Measurements from ENCODE around the gene MGAT4A. TPM values are rescaled to one million over a fixed set of nuclear protein-coding genes. Genes with fewer than 3 reads are reported as not detected.

The MGAT4A gene
- 10 to 100 TPM; 16.0 to 42.6 (median 29.3) TPM for polyA plus RNA-seq (ENCODE audit: insufficient read length in 4 of 4)

DNA sequence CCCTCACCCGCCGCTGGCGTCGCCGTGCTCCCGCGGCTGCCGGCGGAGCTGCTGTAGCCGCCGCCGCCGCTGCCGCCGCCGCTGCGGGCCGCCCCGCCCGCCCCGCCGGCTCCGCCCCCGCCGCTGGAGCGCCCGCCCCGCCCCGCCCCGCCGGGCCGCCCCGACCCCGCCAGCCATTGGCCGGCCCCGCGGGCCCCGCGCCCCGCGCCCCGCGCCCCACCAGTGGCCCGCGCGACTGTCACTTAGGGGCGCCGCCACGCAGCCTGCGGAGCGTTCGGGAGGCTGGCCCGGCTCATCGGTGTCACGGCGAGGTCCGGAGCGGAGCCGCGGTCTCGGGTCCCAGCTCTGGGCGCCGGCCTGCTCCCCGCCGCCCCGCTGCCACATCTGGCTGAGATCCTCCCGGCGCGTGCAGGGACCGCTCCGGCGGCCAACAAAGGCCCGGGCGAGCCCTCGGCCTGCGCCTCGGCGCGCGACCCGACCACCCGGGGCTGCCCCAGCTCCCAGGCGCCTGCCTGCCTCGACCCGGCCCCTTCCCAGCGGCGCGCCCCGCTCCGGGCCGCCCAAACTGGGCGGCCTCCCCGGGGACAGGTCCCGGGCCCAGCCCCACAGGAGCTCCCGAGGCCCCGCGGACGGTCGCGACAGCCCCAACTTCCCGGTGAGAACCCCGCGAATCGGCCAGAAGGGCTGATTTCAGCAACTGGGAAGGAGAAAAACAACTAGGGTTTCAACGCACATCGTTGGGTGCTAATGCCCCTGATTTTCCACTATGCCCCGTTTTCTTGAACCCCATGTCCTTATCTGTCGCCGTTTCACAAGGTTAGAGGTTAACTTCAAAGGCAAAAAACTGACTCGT is at the start of gene MGAT4A:
Gene MGAT4A, minus strand, starts transcription at position 92 of the 853 bp plus-strand sequence. CDS start 4,800 bp downstream, outside the sequence.
- DNase-seq (ENCODE audit: low read depth in 4 of 4, low spot score in 3 of 4): peak in 1 of 4 donors; percentile 27

DNA sequence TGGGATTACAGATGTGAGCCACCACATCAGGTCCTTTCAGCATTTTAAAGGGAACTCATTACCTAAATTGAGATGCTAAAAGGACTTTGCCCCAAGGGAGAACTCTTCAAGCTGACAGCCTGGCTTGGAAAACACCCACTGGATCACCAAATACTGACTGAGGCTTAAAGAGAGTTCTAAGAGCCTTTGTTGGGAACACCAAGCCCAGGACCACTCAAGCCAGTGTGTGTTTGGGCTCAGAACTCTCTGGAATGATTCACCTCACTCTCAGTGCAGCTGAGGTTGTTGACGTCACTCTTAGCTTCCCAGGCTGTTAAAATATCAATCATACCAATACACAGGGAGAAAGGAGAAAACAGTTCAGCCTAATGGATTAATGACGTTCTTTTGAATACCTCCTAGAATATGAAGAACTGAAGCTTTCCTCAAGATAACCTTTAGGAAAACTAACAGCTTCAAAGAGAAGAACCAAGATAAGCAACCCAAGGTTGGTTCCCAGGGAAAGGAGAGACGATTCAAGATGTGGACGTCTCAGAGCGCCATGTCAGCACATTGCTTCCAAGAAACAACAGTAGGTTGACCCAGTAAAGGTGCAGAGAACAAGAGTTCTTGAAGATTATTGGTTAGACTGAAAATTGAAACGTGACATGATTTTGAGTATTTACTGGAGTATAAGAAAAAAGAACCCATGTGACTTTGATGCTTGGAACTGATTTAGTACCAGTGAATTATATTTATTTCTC is 48.0 kb upstream of the MGAT4A start:
- DNase-seq (ENCODE audit: low read depth in 4 of 4, low spot score in 3 of 4): no peak

DNA sequence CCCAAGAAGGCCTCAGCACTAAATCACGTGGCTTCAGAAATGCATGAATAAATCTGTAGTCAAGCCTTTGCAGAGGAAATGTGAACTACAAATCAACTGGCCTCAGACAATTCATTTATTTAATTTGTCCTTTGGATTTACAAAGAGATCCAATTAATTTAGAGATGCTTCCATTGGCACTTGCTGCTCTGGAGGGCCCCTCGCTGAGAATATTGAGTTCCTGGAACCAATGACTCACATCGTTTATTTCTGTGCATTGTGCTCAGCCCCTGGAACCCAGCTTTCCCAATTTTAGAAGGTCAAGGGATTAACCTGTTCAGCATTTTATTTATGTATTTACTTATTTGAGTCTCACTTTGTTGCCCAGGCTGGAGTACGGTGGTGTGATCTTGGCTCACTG is 47.2 kb upstream of the MGAT4A start:
- DNase-seq (ENCODE audit: low read depth in 4 of 4, low spot score in 3 of 4): no peak

DNA sequence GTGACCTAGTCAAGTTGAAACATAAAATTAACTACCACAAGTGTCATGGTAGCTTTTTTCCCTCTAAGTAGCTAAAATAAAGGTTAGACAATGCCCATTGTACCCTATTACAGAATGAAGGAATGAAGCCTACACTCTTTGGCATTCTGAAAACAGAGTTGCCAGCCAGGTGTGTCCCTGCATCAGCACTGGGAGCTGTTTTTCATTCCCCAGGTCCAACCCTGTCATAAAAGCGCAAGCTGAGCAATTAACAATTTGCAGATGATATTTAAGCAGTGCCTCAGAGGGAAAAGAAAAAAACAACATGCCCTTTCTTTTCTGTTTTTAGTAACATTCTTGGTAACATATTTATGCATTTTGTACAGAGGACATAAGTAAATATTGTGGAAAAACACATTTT is 46.8 kb upstream of the MGAT4A start:
- no peak for DNase-seq (ENCODE audit: low read depth in 4 of 4, low spot score in 3 of 4)

DNA sequence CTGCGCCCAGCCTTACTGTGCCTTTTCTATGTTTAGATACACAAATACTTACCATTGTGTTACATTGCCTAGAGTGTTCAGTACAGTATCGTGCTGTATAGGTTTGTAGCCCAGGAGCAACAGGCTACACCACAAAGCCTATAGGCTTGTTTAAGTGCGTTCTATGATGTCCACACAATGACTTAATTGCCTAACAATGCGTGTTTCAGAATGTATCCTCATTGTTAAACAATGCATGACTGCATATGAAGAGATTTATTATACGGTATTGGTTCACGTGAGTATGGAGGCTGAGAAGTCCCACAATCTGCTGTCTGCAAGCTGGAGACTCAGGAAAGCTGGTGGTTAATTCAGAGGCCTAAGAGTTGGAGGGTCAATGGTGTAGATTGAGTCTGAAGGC is 46.1 kb upstream of the MGAT4A start:
- no peak for DNase-seq (ENCODE audit: low read depth in 4 of 4, low spot score in 3 of 4)

DNA sequence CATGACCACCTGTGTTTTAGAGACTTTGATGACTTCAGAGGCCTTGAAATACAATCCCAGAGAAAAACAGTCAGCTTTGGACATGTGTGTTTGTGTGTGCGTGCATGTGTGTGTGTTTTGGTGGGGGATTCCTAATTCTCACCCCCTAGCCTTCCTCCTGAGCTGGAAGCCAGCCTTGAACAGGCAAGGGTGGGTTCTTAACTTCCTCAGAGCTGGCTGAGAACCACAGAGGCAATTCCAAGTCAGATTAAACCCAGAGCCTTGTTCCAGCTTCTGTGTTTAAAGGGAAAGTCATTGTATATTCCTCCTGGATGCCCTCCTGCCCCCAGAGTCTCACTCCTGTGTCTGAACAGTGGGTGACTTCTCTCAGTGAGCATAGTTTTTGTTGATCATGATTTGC is 45.2 kb upstream of the MGAT4A start:
- DNase-seq (ENCODE audit: low read depth in 4 of 4, low spot score in 3 of 4): no peak

DNA sequence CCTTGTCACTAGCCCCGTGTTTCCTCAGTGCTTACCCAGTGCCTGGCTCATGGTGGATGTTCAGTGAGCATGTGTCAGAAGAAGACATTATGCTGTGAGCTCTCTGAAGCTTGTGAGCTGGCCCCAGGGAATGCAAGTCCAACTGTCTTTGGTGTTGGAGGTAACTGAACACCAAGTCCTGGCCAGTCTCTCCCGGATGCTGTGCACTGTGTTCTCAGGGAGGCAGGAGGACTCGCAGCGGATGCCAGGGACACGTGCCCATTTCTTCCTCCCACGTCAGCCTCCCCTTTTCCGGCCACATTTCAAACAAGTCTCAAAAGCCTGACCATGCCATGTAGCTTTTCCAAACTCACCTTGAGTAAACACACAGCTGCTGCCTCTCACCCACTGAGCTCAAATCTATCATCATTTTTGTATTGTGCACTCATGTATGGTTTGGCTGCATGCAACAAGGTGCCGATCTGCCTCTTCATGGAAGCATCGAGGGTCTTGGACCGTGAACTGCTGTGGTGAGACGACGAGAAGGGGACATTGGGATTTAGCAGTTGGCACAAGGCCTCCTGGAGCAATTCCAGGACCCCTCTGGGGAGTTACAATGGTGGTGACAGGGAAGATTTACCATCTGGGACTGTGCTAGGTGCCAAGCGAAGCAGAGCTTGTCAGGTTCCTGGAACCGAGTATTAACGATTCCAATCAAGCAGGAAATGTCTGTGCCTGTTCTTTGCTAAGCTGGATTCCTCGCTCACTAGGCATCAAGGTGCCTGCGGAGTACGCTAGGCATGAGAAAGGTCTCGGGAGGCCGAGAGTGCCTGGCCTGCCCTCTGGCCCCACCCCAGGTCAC is 44.4 kb upstream of the MGAT4A start:
- no peak for DNase-seq (ENCODE audit: low read depth in 4 of 4, low spot score in 3 of 4)

DNA sequence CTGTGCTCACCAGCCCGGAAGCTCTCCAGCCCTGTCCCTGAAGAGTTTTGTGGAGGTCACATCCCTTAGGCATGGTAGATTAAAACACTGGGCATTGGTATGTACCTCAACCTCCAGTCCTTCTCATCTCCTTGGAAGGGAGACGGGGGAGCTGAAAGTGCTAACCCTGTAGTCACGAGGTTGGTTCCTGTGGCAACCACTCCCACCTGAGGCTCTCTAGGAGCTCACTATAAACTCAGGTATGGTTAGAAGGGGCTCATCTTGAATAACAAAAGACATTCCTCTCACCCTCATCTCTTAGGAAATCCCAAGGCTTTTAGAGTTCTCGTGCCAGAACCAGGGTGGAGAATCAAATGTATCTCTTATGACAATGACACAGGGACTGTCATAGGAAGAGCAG is 43.0 kb upstream of the MGAT4A start:
- DNase-seq (ENCODE audit: low read depth in 4 of 4, low spot score in 3 of 4): no peak

DNA sequence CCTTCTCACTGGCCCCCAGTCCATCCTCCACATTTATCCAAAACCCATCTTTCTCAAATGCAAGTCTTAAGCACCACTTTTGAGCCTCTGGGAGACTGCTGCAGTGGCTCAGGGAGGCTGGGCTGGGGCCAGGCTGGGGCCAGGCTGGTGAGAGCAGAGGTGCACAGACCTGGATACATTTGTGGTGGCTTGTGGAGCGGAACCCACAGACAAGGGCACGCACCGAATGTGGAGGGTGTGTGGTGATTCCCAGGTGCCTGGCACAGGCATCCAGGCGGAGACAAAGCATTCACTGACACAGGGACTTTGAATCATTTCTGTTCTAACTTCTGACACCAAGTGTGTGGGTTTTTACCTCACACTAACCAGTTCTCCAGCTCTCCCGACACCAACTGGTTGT is 42.2 kb upstream of the MGAT4A start:
- DNase-seq (ENCODE audit: low read depth in 4 of 4, low spot score in 3 of 4): no peak

DNA sequence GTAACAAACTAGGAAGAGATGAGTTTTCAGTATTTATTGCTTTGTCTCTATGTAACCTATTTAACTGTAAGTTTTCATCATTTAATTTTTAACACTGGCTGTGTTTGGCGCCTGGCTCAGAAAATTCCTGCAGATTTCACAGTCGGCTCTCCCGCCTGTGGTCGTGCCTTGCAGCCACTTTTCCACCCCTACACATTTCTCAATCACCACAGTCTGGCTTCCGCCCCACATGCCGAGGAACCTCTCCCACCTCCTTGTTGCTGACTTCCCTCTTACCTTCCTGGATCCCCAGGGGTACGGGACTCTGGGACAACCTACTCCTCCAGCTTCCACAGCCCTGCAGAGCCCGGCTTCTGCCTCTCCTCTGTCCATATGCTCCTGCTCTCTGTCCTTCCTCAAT is 41.6 kb upstream of the MGAT4A start:
- DNase-seq (ENCODE audit: low read depth in 4 of 4, low spot score in 3 of 4): no peak

DNA sequence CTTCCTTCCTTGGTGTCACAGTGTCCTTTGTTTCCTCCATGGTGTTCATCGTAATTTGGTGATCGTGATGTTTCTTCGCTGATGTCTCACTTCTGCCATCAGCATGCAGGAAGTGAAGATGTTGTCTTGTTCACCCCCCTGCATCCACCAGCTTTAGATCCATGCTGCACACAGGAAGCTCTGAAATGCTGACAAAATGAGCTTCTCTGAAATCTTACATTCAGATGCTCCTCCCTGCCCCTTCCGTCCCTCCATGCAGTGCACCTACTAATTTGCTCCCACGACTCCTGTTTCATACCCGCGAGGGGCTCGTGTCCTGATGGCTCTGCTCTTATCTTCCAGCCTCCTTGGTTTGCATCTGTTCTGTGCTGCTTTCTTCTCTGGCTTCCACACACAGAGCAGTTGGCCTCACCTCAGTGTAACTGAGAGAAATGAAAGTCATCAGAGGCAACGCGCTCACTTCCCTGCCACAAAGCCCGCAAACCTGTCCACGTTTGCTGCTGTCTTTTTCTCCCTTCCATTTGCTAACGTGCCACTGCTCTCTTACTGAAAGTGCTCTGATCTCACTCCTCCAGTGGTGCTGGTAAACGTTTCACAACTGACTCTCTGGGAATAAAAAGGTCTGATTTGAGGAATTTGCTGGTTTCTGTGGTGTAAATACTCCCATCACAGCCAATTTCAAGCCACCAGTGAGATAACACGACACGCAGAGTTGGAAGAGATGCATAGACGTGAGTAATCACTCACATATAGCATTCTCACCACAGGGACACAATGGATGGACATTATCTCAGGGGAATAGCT is 41.0 kb upstream of the MGAT4A start:
- no peak for DNase-seq (ENCODE audit: low read depth in 4 of 4, low spot score in 3 of 4)

DNA sequence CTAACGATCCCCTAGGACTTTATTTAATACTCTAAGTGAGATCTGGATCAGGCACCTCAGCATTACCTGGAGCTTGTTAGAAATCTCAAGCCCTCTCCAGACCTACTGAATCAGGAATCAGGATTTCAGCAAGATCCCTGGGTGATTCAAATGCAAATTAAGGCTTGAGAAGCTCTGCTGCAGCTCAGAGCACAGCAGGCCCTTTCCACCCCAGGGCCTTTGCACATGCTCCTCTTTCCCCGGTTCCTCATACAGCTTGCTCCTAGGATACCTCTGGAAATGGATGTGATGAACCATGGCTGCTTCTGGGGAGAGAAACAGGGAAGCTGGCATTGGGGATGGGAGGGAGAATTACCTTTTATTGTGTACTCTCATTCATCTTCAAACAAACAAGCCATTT is 40.3 kb upstream of the MGAT4A start:
- no peak for DNase-seq (ENCODE audit: low read depth in 4 of 4, low spot score in 3 of 4)

DNA sequence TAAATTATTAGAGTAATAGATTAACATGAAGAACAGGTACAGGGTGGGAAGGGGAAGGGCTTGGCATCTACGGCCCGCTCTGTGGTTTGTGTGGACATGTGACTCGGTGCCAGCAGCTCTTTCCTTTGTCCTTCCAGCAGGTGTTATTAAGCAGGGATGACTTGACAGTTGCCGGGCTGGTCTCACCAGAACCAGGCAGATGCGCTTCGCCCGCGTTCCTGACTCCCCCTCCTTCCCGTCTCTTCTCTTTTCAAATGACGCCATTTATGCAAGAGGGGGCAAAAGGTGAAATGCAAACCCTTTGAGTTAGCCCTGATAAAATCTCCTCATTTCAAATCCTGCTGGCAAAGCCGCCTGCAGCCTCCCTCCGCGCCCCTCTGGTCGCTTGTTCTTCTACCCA is 38.9 kb upstream of the MGAT4A start:
- DNase-seq (ENCODE audit: low read depth in 4 of 4, low spot score in 3 of 4): no peak

DNA sequence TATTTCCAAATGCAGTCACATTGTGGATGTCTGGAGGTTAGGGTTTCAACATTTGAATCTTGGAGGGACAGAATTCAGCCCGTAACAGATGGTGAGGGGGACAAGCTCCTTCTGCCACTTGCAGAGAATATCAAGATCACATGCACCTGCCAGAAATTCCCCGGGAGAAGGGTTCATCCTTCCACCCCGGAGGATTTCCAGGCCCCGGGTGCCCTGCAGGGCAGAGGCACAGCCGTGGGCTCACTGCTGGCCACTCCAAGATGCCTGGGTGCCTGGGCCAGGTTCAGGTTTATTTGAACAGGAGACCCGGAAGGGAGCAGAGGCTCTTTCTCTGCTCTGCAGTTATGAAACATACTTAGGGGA is 38.2 kb upstream of the MGAT4A start:
- no peak for DNase-seq (ENCODE audit: low read depth in 4 of 4, low spot score in 3 of 4)

DNA sequence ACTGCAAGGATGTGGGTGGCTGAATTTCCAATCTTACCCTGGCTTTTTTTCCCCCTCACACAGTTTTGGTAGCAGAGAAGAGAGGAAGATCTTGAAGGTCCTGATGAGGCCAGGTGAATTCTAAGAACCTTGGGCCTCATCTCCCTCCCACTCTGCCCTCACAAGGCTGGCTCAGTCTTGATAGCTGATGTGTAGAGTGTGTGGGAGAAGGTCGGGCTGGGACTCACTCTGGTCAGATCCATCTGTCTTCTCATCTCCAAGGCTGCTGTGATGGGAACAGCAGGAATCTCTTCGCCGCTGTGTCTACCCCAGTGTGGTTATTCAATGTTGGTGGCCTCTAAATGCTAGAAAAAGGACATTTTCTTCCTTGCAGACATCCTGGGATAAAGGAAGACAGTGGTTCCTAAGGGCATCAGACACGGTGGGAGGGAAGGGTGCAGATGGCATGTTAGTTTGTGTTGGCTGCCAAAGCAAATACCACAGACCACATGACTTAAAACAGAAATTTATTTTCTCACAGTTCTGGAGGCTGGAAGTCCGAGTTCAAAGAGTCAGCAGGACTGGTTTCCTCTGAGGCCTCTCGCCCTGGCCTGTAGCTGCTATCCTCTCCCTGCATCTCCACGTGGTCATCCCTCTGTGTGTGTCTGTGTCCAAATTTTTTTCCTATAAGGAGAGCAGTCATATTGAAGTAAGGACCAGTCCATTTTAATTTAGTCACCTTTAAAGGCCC is 37.6 kb upstream of the MGAT4A start:
- DNase-seq (ENCODE audit: low read depth in 4 of 4, low spot score in 3 of 4): no peak

DNA sequence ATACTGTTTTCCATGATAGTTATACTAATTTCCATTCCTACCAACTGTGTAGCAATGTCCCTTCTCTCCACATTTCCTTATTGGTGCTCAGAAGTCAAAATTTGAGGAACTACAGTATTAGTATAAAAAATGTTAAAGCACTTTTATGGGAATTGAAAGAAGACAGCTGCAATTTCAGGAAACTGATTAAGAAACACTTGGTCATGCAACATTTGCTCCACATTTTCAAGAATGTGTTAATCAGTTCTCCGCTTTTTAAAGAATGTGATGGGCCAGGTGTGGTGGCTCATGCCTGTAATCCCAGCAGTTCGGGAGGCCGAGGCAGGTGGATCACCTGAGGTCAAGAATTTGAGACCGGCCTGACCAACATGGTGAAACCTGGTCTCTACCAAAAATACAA is 33.6 kb upstream of the MGAT4A start:
- no peak for DNase-seq (ENCODE audit: low read depth in 4 of 4, low spot score in 3 of 4)

DNA sequence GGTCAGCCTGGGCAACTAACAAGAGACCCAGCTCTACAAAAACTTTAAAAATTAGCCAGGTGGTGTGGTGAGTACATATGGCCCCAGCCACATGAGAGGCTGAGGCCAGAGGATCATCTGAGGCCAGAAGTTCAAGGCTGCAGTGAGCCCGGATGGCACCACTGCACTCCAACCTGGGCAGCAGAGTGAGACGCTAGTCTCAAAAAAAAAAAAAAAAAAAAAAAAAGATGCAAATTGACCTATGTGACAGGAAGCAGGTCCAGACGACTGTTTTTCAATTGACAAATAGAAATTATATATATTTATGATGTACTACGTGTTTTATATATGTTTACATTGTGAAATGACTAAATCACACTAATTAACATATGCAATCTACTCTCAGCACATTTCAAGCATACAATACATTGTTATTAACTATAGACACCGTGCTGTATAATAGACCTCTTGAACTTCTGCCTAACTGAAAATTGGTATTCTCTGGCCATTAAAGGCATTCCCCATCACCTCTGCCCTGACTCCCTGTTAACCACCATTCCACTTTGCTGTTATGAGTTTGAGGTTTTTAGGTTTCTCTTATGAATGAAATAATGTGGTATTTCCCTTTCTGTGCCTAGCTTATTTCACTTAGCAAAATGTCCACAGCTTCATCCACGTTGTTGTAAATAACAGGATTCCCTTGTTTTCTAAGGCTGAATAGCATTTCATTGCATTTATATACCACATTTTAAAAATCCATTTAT is 32.4 kb upstream of the MGAT4A start:
- DNase-seq (ENCODE audit: low read depth in 4 of 4, low spot score in 3 of 4): no peak

DNA sequence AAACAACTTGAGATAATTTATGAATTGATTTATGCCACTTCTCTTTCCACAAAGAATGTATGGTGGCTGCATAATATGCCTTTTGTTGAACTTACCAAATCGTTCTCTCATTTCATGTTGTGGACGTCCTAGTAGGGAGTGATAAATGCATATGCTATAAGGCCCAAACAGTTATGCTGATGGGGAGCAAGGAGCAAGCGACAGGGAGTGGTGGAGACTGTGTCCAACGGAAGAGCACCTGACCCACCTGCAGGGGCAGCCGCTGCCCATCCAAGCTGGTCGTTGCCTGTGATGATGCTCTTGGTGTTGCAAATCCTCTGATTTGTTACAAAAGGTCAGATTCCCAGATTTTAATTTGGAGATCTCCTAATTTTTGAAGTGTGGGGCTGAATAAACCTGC is 31.0 kb upstream of the MGAT4A start:
- DNase-seq (ENCODE audit: low read depth in 4 of 4, low spot score in 3 of 4): no peak

DNA sequence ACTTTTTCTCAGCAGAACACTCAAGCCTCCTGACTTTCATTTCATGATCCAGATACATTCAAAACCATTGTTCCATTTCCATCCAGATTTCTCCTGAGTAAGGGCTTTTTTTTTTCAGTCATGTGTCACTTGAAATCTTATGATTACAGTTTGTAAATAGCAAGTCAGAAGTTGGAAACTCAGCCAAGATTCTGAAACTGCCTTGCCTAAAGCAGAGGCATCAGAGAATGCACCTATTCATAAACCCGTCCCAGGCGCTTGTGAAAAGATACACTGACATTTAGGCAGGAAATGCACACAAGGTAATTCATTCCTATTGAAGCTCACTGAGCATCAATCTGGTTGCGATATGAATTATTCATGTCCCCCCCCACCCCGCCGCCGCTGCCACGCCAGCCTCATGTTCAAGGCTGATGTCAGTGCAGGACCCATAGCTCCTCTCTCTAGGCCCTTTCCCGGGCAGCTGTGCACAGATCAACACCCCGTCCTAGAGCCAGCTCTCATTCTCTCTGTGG is 30.4 kb upstream of the MGAT4A start:
- no peak for DNase-seq (ENCODE audit: low read depth in 4 of 4, low spot score in 3 of 4)

Data from left renal pelvis (tissue), 4 donors.